ENCODE measurements around the gene RNF31.

- no peak for TF ChIP-seq ZFP30 (CRISPR knock-in tag; IDR thresholded peaks at IDR 0.05)
- no peak for TF ChIP-seq POU6F1 (CRISPR knock-in tag; IDR thresholded peaks at IDR 0.05; ENCODE audit: borderline replicate concordance, low read depth)
- TF ChIP-seq ESRRG (CRISPR knock-in tag; IDR thresholded peaks at IDR 0.05), result no peak
- no peak for TF ChIP-seq TOX (CRISPR knock-in tag; IDR thresholded peaks at IDR 0.05; ENCODE audit: borderline replicate concordance)
- TF ChIP-seq ZFP3 (CRISPR knock-in tag; IDR thresholded peaks at IDR 0.05), result no peak
- no peak for TF ChIP-seq PATZ1 (CRISPR knock-in tag; IDR thresholded peaks at IDR 0.05; ENCODE audit: borderline replicate concordance)
- TF ChIP-seq RARB (CRISPR knock-in tag; IDR thresholded peaks at IDR 0.05), result no peak
- no peak for TF ChIP-seq ZNF565 (CRISPR knock-in tag; conservative IDR thresholded peaks at IDR 0.05; ENCODE audit: low read depth)
- no peak for TF ChIP-seq PPARA (CRISPR knock-in tag; IDR thresholded peaks at IDR 0.05; ENCODE audit: borderline replicate concordance)
These were observed 12.6 kb downstream of the RNF31 start for GRCh38 chr14:24159777-24160498.
